IPS-NIHi7 (cell line): Measurements from ENCODE around the gene LYPLAL1.

Source experiments
- DNase-seq: peaks from one replicate; pipeline ENCODE4 v3.0.0; 2012; ENCODE audit warnings: mixed read lengths; ENCODE audit errors: extremely low spot score

The LYPLAL1 gene

GRCh38 chr1:219173758-219174459, at the start of gene LYPLAL1:
Gene LYPLAL1, plus strand, starts transcription at chr1:219173878. Its CDS starts 13 bp downstream, at chr1:219173891.
- peak; percentile 93 for DNase-seq

GRCh38 chr1:219124163-219124562, 49.5 kb upstream of the LYPLAL1 start:
- DNase-seq = no peak

- DNase-seq = no peak
Observed at GRCh38 chr1:219125342-219125741, 48.3 kb upstream of the LYPLAL1 start.

- no peak for DNase-seq
Observed at GRCh38 chr1:219126377-219126776, 47.3 kb upstream of the LYPLAL1 start.

- DNase-seq = no peak
Observed at GRCh38 chr1:219128957-219129356, 44.7 kb upstream of the LYPLAL1 start.

- DNase-seq = no peak
Observed at GRCh38 chr1:219130366-219130935, 43.2 kb upstream of the LYPLAL1 start.

- no peak for DNase-seq
Observed at GRCh38 chr1:219132939-219133338, 40.7 kb upstream of the LYPLAL1 start.

GRCh38 chr1:219138747-219139146, 34.9 kb upstream of the LYPLAL1 start:
- no peak for DNase-seq

- DNase-seq = no peak
Observed at GRCh38 chr1:219140303-219140877, 33.3 kb upstream of the LYPLAL1 start.

GRCh38 chr1:219143735-219144134, 29.9 kb upstream of the LYPLAL1 start:
- no peak for DNase-seq

GRCh38 chr1:219144658-219145315, 28.9 kb upstream of the LYPLAL1 start:
- no peak for DNase-seq

- DNase-seq = no peak
Observed at GRCh38 chr1:219147571-219148019, 26.1 kb upstream of the LYPLAL1 start.

- DNase-seq = no peak
Observed at GRCh38 chr1:219149009-219149577, 24.6 kb upstream of the LYPLAL1 start.

GRCh38 chr1:219149953-219150352, 23.7 kb upstream of the LYPLAL1 start:
- DNase-seq = no peak

- DNase-seq = no peak
Observed at GRCh38 chr1:219150913-219151312, 22.8 kb upstream of the LYPLAL1 start.

GRCh38 chr1:219151467-219151866, 22.2 kb upstream of the LYPLAL1 start:
- DNase-seq = no peak

GRCh38 chr1:219152751-219153150, 20.9 kb upstream of the LYPLAL1 start:
- no peak for DNase-seq

- no peak for DNase-seq
Observed at GRCh38 chr1:219153723-219154122, 20.0 kb upstream of the LYPLAL1 start.

- DNase-seq = no peak
Observed at GRCh38 chr1:219155135-219155534, 18.5 kb upstream of the LYPLAL1 start.

- no peak for DNase-seq
Observed at GRCh38 chr1:219159946-219160645, 13.6 kb upstream of the LYPLAL1 start.

- no peak for DNase-seq
Observed at GRCh38 chr1:219160967-219161366, 12.7 kb upstream of the LYPLAL1 start.

- no peak for DNase-seq
Observed at GRCh38 chr1:219161371-219161770, 12.3 kb upstream of the LYPLAL1 start.
